ENCODE results near the gene FAM78A. TPM values are rescaled to one million over a fixed set of nuclear protein-coding genes. Genes with fewer than 3 reads are reported as not detected.
"Not testable (repeated sequence)": the region's sequence is repeated elsewhere in the genome, so short reads cannot be mapped to it uniquely, and the experiment has no call there.

Gene FAM78A
- polyA plus RNA-seq, 4 donors, result 2.6 to 3.8 (median 2.9) TPM

GRCh38 chr9:131282688-131283422, 6.5 kb upstream of the FAM78A start:
- DNase-seq (ENCODE audit: low read depth in 4 of 4, low spot score in 3 of 4), result peak in 2 of 4 donors; percentile 40 to 73

- DNase-seq (ENCODE audit: low read depth in 4 of 4, low spot score in 3 of 4), result no peak
Measured at GRCh38 chr9:131282175-131282574, 5.9 kb upstream of the FAM78A start.

DNA sequence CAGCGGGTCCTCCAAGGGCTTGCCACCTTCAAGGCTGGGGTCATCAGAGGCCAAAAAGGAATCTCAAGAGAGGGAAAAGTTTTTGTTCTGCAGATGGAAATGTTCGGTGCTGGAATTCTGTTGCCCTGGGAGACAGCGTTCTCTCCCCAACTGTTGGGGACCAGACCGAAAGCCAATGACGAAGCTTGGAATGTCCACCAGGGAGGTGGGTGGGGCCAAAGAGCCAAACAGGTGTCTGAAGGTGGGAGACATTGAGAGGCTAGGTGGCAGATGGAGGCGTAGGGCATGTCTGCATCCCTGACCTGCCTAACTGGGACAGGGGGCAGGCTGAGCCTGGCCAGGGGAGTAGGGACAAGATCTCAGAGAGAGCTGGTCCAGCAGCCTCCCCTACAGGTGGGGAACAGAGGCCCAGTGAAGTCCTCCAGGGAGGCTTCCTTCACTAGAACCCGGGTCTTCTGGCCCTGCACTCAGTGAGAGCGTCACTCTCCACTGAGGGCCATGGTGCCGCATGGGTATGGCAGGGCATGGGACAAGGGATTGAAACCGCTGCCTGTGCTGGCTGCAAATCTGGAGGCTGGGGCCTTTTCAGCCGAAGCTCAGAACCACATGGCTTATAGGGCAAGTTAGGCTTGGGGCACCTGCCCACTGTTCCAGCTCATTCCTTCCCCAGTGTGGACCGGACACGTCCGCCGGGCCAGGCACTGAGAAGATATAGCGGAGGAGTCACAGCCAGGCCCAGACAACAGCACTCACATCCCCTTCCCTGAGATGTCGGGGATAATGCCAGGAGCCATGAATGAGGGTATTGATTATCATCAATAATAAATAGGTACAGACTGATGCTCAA, 5.0 kb upstream of the FAM78A start:
- no peak for DNase-seq (ENCODE audit: low read depth in 4 of 4, low spot score in 3 of 4)

- DNase-seq (ENCODE audit: low read depth in 4 of 4, low spot score in 3 of 4), result no peak
Measured at GRCh38 chr9:131280660-131281059, 4.3 kb upstream of the FAM78A start.

DNA sequence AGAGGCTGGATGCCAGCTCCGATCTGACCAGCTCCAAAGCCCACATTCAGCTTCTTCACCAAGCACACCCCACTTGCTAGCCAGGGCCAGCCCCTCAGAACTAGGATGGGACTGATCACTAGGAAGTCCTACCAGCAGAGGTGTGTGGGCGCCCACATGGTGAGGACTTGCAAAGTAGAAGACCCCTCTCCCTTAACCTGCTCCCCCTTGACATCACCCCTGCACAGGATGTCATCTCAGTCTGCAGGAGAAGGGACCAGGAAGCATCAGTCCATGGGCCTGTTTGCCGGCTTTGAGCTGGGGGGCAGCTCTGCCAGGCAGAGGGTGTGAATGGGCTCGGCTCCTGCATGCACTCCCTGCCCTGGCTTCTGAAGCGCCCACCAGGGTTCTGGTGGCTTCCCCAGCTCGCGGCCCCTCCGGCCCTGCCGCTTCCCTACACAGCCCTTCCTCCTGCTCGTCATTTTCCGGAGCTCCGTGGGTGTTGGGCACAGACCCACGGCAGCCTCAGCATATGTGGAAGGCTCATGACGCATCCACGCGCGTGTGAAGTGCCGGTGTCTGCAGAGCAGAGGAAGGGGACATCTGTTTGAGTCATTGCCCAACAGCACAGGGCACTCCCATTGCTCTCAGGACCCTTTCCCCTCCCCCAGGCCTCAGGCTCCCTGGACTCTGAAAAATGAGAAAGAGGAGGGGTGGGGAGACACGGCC, 3.7 kb upstream of the FAM78A start:
- DNase-seq (ENCODE audit: low read depth in 4 of 4, low spot score in 3 of 4), result no peak

DNA sequence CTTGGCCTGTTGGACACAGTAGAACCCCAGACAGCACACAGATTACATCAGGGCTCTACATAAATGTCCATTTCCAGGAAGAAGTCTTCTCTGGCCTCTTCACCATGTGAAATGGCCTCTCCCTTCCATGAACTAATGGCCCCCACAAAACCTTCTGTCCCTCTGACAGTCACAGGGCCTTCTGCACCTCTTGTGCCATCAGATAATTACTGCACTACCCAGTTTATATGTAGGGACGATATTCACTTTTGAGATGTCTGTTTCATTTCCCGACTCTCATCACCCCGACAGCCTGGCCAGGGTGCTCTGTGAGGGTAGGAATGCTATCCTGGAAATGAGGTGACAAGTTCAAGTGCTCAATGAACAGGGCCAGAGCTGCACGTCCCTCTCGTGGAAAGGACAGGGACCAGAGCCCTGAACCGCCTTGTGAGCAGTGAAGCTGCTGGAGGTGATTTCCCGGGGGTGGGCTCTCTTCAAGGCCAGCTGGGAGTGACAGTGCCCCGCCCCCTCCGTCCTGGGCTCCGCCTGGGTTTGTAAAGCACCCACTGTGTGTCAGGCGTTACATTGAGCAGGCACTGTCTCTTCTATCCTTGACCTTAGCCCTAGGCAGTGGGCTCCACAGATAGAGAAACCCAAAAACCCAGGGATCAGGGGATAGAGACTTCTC, 3.0 kb upstream of the FAM78A start:
- no peak for DNase-seq (ENCODE audit: low read depth in 4 of 4, low spot score in 3 of 4)

DNA sequence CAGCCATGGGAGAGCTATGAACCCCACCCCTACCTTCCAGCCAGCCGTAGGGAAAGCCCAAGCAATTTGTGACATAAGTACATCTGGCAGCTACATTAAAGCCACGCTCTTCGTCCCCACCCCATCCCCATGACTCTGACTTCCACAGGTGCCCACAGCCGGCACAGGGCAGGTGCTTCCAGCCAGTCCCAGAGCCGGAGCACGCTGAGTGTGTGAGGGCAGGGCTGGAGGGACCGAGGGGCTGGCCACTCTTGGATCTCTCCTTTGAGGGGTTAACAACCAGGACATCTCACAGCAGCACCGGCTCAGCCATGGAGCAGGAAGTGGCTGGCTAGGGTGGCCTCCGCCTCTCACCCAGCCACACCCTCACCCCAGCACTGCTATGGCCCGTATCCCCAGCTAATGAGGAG, 2.4 kb upstream of the FAM78A start:
- DNase-seq (ENCODE audit: low read depth in 4 of 4, low spot score in 3 of 4), result no peak

GRCh38 chr9:131277910-131278701, 1.8 kb upstream of the FAM78A start:
- DNase-seq (ENCODE audit: low read depth in 4 of 4, low spot score in 3 of 4), result peak; percentile 66 to 77 (median 69)

DNA sequence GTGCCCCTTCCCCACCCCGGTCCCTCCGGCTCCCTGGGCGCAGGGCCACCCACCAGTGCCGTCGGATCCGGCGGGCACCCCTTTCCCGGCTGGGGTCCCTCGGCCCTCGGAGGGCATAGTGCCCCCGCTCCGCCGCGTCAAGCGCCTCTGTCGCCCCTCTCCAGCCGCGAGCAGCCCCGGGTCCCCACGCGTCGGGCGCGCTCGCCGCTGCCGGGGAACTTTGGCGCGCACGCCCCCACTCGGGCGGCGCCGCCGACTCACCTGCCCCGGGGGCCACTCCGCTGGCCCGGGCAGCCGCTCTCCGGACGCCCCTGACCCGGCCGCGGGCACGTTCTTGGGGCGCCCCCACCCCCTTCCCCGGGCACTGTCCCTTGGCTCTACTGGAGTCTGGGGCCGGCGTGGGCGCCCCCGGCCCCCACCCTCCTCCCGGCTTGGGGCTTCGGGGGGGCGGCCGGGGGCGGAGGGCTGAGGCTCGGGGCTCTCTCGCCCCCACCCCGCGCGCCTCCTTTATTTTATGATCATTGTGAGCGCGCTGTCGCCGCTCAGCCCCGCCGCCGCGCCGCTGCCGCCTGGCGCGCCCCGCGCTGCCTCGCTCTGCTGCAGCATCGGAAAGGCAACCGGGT, 1.1 kb upstream of the FAM78A start:
- DNase-seq (ENCODE audit: low read depth in 4 of 4, low spot score in 3 of 4), result no peak

- DNase-seq (ENCODE audit: low read depth in 4 of 4, low spot score in 3 of 4), result no peak
Measured at GRCh38 chr9:131276891-131277286, 579 bp upstream of the FAM78A start.

- no peak for DNase-seq (ENCODE audit: low read depth in 4 of 4, low spot score in 3 of 4)
Measured at GRCh38 chr9:131275332-131276093, 797 bp downstream of the FAM78A start.

DNA sequence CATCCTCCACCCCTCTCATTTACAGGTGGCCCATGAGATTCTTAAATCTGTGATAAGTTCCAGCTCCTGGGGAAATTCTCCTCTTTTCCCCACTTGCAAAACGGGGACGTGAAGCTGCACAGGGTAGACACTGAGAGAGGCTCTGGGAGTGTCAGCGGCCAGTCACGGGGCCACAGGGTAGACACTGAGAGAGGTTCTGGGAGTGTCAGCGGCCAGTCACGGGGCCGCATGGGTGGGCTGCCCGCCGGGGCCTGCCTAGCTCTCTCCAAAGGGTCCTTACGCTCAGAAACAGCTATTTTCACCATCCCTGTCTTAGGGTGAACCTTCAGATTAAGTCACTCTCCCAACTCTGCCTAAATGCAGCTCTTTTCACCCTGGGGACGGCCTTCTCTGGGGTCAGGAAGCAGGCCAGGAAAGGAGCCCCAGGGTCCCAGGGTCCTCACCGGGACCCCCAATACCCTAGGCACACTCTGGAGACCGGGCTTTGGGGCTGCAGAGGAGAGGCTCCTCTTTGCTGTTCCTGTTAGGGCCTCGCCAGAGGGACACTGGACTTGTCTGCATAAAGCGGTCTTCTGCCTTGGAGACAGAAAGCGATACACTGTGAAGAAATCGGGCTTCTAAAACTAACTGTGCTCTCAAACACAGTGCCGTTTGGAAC, 1.5 kb downstream of the FAM78A start:
- no peak for DNase-seq (ENCODE audit: low read depth in 4 of 4, low spot score in 3 of 4)

- no peak for DNase-seq (ENCODE audit: low read depth in 4 of 4, low spot score in 3 of 4)
Measured at GRCh38 chr9:131273856-131274673, 2.2 kb downstream of the FAM78A start.

- no peak for DNase-seq (ENCODE audit: low read depth in 4 of 4, low spot score in 3 of 4)
Measured at GRCh38 chr9:131273146-131273855, 3.0 kb downstream of the FAM78A start.

DNA sequence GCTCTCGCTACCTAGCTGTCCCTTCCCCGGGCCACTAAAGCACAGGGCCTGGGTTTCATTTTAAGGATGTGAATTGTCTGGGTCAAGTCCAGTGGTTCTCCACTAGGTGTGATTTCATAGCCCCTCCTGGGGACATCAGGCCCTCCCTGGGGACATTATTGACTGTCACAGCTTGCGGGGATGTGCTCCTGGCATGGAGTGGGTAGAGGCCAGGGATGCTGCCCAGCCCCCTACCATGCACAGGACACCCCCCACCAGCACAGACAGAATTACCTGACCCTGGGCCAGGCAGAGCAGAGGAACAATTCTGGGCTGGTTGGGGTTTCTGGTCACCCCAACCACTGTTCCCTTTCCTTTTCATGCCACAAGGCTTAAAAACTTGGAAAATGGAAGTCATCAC, 4.1 kb downstream of the FAM78A start:
- no peak for DNase-seq (ENCODE audit: low read depth in 4 of 4, low spot score in 3 of 4)

DNA sequence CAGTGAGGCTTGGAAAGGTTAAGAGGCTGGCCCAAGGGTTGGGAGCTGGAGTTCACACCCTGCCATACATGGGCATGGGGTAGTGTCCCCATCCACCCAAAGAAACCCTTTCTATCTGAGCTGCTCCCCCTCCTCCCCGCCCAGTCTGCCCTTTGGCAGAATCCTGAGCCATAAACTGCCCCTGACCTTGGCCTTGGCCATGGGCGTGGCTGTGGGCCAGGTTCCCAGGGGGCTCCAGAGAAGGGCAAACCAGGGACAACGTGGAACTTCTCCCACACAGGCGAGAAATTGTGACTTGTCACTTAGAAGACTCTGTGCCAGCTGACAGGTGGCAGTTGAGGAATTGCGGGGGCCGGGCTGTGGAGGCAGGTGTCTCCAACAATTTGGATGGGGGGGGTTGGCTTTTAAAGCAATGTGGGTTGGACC, 4.8 kb downstream of the FAM78A start:
- no peak for DNase-seq (ENCODE audit: low read depth in 4 of 4, low spot score in 3 of 4)

DNA sequence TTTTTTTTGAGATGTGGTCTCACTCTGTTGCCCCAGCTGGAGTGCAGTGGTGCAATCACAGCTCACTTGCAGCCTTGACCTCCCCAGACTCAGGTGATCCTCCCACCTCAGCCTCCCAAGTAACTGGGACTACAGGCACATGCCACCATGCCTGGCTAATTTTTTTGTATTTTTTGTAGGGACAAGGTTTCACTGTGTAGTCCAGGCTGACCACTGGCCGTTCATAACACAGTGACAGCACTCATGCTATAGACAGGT, 5.4 kb downstream of the FAM78A start:
- DNase-seq (ENCODE audit: low read depth in 4 of 4, low spot score in 3 of 4), result not testable (repeated sequence)
